Smooth muscle cell (in vitro differentiated cells): ENCODE data around the gene PPIA. TPM values are rescaled to one million over a fixed set of nuclear protein-coding genes. Genes with fewer than 3 reads are reported as not detected.

Experiments used
- DNase-seq: peaks from one replicate; lab custom pipeline; 2025; ENCODE audit not compliant: unreplicated experiment; lab: John Stamatoyannopoulos, UW
- H2AFZ ChIP-seq: fragments of 200-600 bp; sonication (generic); 2 replicates; pipeline ENCODE4 v1.6.0; 2016; ENCODE audit warnings: antibody characterized with exemption, low read depth, mild to moderate bottlenecking
- H3F3A ChIP-seq: fragments of 200-600 bp; sonication (generic); 2 replicates; pipeline ENCODE4 v1.6.0; 2017; ENCODE audit warnings: antibody characterized with exemption, low read depth
- H3K27ac ChIP-seq: fragments of 200-600 bp; sonication (generic); 2 replicates; pipeline ENCODE4 v1.5.1; 2016; ENCODE audit warnings: low read depth, mild to moderate bottlenecking
- H3K27me3 ChIP-seq: fragments of 200-600 bp; sonication (generic); 2 replicates; pipeline ENCODE4 v1.6.1; 2016; ENCODE audit warnings: low read depth, mild to moderate bottlenecking
- H3K36me3 ChIP-seq: fragments of 200-600 bp; sonication (generic); 2 replicates; pipeline ENCODE4 v1.5.1; 2016; ENCODE audit warnings: low read depth
- H3K4me1 ChIP-seq: fragments of 200-600 bp; sonication (generic); 2 replicates; pipeline ENCODE4 v1.5.1; 2016; ENCODE audit warnings: low read depth
- H3K4me2 ChIP-seq: fragments of 200-600 bp; sonication (generic); 2 replicates; pipeline ENCODE4 v1.6.0; 2016; ENCODE audit warnings: mild to moderate bottlenecking
- H3K4me3 ChIP-seq: fragments of 200-600 bp; sonication (generic); 2 replicates; pipeline ENCODE4 v1.5.1; 2016; ENCODE audit warnings: mild to moderate bottlenecking
- H3K79me2 ChIP-seq: fragments of 200-600 bp; sonication (generic); 2 replicates; pipeline ENCODE4 v1.6.0; 2016; ENCODE audit warnings: low read depth, mild to moderate bottlenecking
- H3K9ac ChIP-seq: fragments of 200-600 bp; sonication (generic); 2 replicates; pipeline ENCODE4 v1.6.0; 2016; ENCODE audit warnings: low read depth
- H3K9me3 ChIP-seq: fragments of 200-600 bp; sonication (generic); replicated peaks from 2 replicates; pipeline ENCODE4 v1.5.1; 2016; ENCODE audit warnings: low read depth
- H4K20me1 ChIP-seq: fragments of 200-600 bp; sonication (generic); 2 replicates; pipeline ENCODE4 v1.6.0; 2016; ENCODE audit warnings: low read depth
- WGBS: methylation state at CpG from one replicate; pipeline ENCODE4 v1.1.7; 2016; ENCODE audit warnings: low lambda C conversion rate; 5-methylcytosine and 5-hydroxymethylcytosine counted together
- polyA plus RNA-seq: library from polyadenylated mRNA; unstranded; fragments of >200 nt; fragmentation: Nextera tagmentation; extraction: Ambion mirVana; gene quantifications from 2 replicates; pipeline ENCODE4 v1.2.1, GENCODE V29; 2016
- total RNA-seq: library from RNA; depleted of rRNA; stranded (reverse); fragments of >200 nt; gene quantifications from 2 replicates; pipeline ENCODE4 v1.2.3, GENCODE V29; 2014
- TF ChIP-seq, protein P1 (sequence below): fragments of 200-600 bp; sonication (generic); IDR thresholded peaks from 2 replicates; pipeline ENCODE4 v1.5.1; 2017; ENCODE audit warnings: borderline replicate concordance, mild to moderate bottlenecking, antibody characterized with exemption; ENCODE audit not compliant: insufficient read depth, poor library complexity, severe bottlenecking

The PPIA gene
- total and polyA plus RNA-seq, 2 experiments from 2014 or later = 2,990 to 3,434 TPM

DNA sequence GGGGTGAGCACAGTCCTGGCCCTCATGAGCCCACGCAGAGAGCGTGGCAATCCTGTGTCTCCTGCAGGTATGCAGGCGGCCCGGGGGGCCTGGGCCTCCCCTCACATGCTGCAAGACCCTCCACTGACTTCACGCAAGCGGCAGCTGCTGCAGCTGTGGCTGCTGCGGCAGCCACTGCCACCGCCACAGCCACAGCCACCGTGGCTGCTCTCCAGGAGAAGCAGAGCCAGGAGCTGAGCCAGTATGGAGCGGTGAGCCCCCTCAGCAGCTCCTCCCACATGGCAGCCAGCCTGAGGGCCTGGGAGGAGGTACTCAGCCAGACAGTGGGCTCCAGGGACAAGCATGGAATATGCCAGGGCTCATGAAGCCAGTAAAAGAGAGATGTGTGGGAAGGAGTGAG is 39.2 kb upstream of the PPIA start:
- Histone ChIP-seq H3K79me2 (peaks cover 28% of the 10 kb centered on the region), H3K36me3 (no peaks in the 10 kb centered on the region), H3K9me3 (no peaks in the 10 kb centered on the region), H3K27ac (no peak overlapping the region), H3F3A (no peaks in the 10 kb centered on the region), H4K20me1 (peaks cover 31% of the 10 kb centered on the region), H2AFZ (no peak overlapping the region), H3K4me1 (no peaks in the 10 kb centered on the region), H3K4me3 (no peak overlapping the region), H3K9ac (no peak overlapping the region), H3K27me3 (no peaks in the 10 kb centered on the region), H3K4me2 (no peak overlapping the region)
- no peak for DNase-seq
- TF ChIP-seq, protein P1, sequence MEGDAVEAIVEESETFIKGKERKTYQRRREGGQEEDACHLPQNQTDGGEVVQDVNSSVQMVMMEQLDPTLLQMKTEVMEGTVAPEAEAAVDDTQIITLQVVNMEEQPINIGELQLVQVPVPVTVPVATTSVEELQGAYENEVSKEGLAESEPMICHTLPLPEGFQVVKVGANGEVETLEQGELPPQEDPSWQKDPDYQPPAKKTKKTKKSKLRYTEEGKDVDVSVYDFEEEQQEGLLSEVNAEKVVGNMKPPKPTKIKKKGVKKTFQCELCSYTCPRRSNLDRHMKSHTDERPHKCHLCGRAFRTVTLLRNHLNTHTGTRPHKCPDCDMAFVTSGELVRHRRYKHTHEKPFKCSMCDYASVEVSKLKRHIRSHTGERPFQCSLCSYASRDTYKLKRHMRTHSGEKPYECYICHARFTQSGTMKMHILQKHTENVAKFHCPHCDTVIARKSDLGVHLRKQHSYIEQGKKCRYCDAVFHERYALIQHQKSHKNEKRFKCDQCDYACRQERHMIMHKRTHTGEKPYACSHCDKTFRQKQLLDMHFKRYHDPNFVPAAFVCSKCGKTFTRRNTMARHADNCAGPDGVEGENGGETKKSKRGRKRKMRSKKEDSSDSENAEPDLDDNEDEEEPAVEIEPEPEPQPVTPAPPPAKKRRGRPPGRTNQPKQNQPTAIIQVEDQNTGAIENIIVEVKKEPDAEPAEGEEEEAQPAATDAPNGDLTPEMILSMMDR = no peak
- WGBS = 97% methylated on average over 10 of the region's 10 CpGs

DNA sequence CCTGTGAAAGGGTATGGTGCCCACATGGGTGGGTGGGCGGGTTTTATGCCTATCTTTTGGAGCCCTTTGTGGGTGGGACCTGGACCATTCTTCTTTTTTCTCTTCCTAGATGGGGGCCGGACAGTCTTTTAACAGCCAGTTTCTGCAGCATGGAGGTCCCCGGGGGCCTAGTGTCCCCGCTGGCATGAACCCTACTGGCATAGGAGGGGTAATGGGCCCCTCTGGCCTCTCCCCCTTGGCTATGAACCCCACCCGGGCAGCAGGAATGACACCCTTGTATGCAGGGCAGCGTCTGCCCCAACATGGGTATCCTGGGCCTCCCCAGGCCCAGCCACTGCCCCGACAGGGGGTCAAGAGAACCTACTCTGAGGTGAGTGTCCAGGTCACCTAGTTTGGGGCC is 38.7 kb upstream of the PPIA start:
- H3K4me1 ChIP-seq = no peaks in the 10 kb centered on the region
- no peaks in the 10 kb centered on the region for H3K27me3 ChIP-seq
- H3K79me2 ChIP-seq = peaks cover 24% of the 10 kb centered on the region
- no peak overlapping the region for H2AFZ ChIP-seq
- H3K4me3 ChIP-seq = no peak overlapping the region
- no peaks in the 10 kb centered on the region for H3F3A ChIP-seq
- peaks cover 27% of the 10 kb centered on the region for H4K20me1 ChIP-seq
- no peaks in the 10 kb centered on the region for H3K36me3 ChIP-seq
- no peak for DNase-seq
- TF ChIP-seq, protein P1 = no peak
- 96% methylated on average over 6 of the region's 7 CpGs for WGBS
- H3K27ac ChIP-seq = no peak overlapping the region
- no peak overlapping the region for H3K9ac ChIP-seq
- H3K4me2 ChIP-seq = no peak overlapping the region
- H3K9me3 ChIP-seq = no peaks in the 10 kb centered on the region

DNA sequence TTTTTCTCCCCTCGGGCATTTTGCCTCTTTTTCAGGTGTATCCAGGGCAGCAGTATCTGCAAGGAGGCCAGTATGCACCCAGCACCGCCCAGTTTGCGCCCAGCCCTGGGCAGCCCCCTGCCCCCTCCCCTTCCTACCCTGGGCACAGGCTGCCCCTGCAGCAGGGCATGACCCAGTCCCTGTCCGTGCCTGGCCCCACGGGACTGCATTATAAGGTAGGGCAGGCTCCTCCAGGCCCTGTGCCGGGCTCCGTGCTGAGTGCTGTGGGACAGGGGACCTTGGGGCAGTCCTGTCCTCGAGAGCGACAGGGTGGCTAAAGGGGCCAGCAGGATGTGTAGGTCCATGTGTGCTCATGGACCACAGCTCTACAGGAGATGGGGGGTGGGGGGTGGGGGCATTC is 37.2 kb upstream of the PPIA start:
- Histone ChIP-seq H3K9ac (no peak overlapping the region), H3K4me2 (no peak overlapping the region), H3K27ac (no peak overlapping the region), H2AFZ (no peak overlapping the region), H4K20me1 (peaks cover 17% of the 10 kb centered on the region), H3K4me3 (no peak overlapping the region), H3K36me3 (no peaks in the 10 kb centered on the region), H3K27me3 (no peaks in the 10 kb centered on the region), H3K9me3 (no peaks in the 10 kb centered on the region), H3K79me2 (peaks cover 9% of the 10 kb centered on the region), H3F3A (no peaks in the 10 kb centered on the region), H3K4me1 (no peaks in the 10 kb centered on the region)
- no peak for DNase-seq
- TF ChIP-seq, protein P1 = no peak
- 96% methylated on average over 9 of the region's 9 CpGs for WGBS

DNA sequence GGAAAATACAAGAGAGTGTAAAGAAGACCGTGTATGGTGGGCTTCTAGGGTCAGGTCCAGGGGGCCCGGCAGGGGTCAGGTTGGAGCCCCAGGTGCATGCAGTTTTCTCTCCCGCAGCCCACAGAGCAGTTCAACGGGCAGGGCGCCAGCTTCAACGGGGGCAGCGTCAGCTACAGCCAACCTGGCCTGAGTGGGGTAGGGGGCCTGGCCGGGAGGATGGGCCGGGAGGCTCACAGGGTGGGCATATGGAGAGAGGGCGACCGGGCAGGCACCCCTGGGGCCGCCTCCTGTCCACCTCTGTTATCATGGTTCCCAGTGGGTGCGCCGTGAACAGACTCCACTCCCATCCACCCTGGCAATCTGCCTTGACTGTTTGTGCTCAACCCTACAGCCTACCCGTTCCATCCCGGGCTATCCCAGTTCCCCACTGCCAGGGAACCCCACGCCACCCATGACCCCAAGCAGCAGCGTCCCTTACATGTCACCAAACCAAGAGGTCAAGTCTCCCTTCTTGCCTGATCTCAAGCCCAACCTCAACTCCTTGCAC is 36.4 kb upstream of the PPIA start:
- Histone ChIP-seq H3F3A (no peaks in the 10 kb centered on the region), H3K4me2 (no peak overlapping the region), H2AFZ (no peak overlapping the region), H3K4me1 (no peaks in the 10 kb centered on the region), H3K27me3 (no peaks in the 10 kb centered on the region), H3K4me3 (no peak overlapping the region), H3K9me3 (no peaks in the 10 kb centered on the region), H3K36me3 (no peaks in the 10 kb centered on the region), H3K9ac (no peak overlapping the region), H3K27ac (no peak overlapping the region), H3K79me2 (peaks cover 2% of the 10 kb centered on the region), H4K20me1 (peaks cover 12% of the 10 kb centered on the region)
- TF ChIP-seq, protein P1 = no peak
- DNase-seq = no peak
- WGBS = 94% methylated on average over 18 of the region's 18 CpGs
